Measurements from ENCODE around the gene CNGA2. TPM values are rescaled to one million over a fixed set of nuclear protein-coding genes. Genes with fewer than 3 reads are reported as not detected.

The CNGA2 gene
- not detected for polyA plus RNA-seq (2013)

- CTCF ChIA-PET, result interaction anchor here (1.5 kb wide), 1 partner anchor 16 kb away, joined by 4 read pairs; no protein-coding TSS in a partner anchor
Observed at GRCh38 chrX:151734446-151734845, at the start of gene CNGA2. CNGA2 (plus strand) TSS chrX:151734746; CDS start chrX:151738484, 3,738 bp downstream.

GRCh38 chrX:151687635-151688034 lies 46.9 kb upstream of the CNGA2 start:
- CTCF ChIA-PET, result interaction anchor here (0.5 to 1.1 kb wide), 2 partner anchors 9 to 711 kb away, joined by 3 read pairs; no protein-coding TSS in a partner anchor
- H3K4me1 ChIP-seq (ENCODE audit: control extremely low read depth in 1 of 4, control insufficient read depth in 4 of 4, insufficient read depth in 4 of 4, low read length in 3 of 4), result no peaks in the 10 kb centered on the region
- H3K27ac ChIP-seq (ENCODE audit: insufficient read depth in 1 of 2, low read depth in 1 of 2, low read length in 2 of 2, poor library complexity in 1 of 2, severe bottlenecking in 2 of 2), result no peak overlapping the region
- no peak for DNase-seq
- no peaks in the 10 kb centered on the region for H3K9me3 ChIP-seq (ENCODE audit: control extremely low read depth in 1 of 5, control insufficient read depth in 4 of 5, insufficient read depth in 2 of 5, low read depth in 1 of 5, low read length in 4 of 5)
- no peaks in the 10 kb centered on the region for H3K36me3 ChIP-seq (ENCODE audit: control insufficient read depth in 4 of 4, insufficient read depth in 4 of 4, low read length in 3 of 4)
- no peak overlapping the region for H3K4me3 ChIP-seq (ENCODE audit: control insufficient read depth in 1 of 7, extremely low read depth in 1 of 7, insufficient read depth in 4 of 7, low read depth in 2 of 7, low read length in 6 of 7)
- POLR2A ChIA-PET, result no interaction called here
- peaks cover 0 to 12% (median 3%) of the 10 kb centered on the region in 5 experiments for H3K27me3 ChIP-seq (replicated peaks in 2 of 5; ENCODE audit: control insufficient read depth in 4 of 5, insufficient read depth in 5 of 5, low read length in 4 of 5)

More at GRCh38 chrX:151734446-151734845, at the start of gene CNGA2:
- POLR2A ChIA-PET, result no interaction called here
- H3K9me3 ChIP-seq (ENCODE audit: control extremely low read depth in 1 of 5, control insufficient read depth in 4 of 5, insufficient read depth in 2 of 5, low read depth in 1 of 5, low read length in 4 of 5), result no peaks in the 10 kb centered on the region
- H3K36me3 ChIP-seq (ENCODE audit: control insufficient read depth in 4 of 4, insufficient read depth in 4 of 4, low read length in 3 of 4), result no peaks in the 10 kb centered on the region
- no peak within 1 kb of the TSS for H3K4me3 ChIP-seq (ENCODE audit: control insufficient read depth in 1 of 7, extremely low read depth in 1 of 7, insufficient read depth in 4 of 7, low read depth in 2 of 7, low read length in 6 of 7)
- no peaks in the 10 kb centered on the region for H3K4me1 ChIP-seq (ENCODE audit: control extremely low read depth in 1 of 4, control insufficient read depth in 4 of 4, insufficient read depth in 4 of 4, low read length in 3 of 4)
- H3K27me3 ChIP-seq (replicated peaks in 2 of 5; ENCODE audit: control insufficient read depth in 4 of 5, insufficient read depth in 5 of 5, low read length in 4 of 5), result peaks cover 0 to 30% (median 0%) of the 10 kb centered on the region in 5 experiments
- DNase-seq, result no peak
- H3K27ac ChIP-seq (ENCODE audit: insufficient read depth in 1 of 2, low read depth in 1 of 2, low read length in 2 of 2, poor library complexity in 1 of 2, severe bottlenecking in 2 of 2), result no peak within 1 kb of the TSS
- 71% methylated on average over 4 of the region's 4 CpGs for WGBS (ENCODE audit: insufficient coverage)

- no peaks in the 10 kb centered on the region for H3K4me1 ChIP-seq (ENCODE audit: control extremely low read depth in 1 of 4, control insufficient read depth in 4 of 4, insufficient read depth in 4 of 4, low read length in 3 of 4)
- no peak for DNase-seq
- no peaks in the 10 kb centered on the region for H3K9me3 ChIP-seq (ENCODE audit: control extremely low read depth in 1 of 5, control insufficient read depth in 4 of 5, insufficient read depth in 2 of 5, low read depth in 1 of 5, low read length in 4 of 5)
- no peak overlapping the region for H3K27ac ChIP-seq (ENCODE audit: insufficient read depth in 1 of 2, low read depth in 1 of 2, low read length in 2 of 2, poor library complexity in 1 of 2, severe bottlenecking in 2 of 2)
- H3K4me3 ChIP-seq (ENCODE audit: control insufficient read depth in 1 of 7, extremely low read depth in 1 of 7, insufficient read depth in 4 of 7, low read depth in 2 of 7, low read length in 6 of 7), result no peak overlapping the region
- CTCF ChIA-PET, result no interaction called here
- peaks cover 0 to 23% (median 3%) of the 10 kb centered on the region in 5 experiments for H3K27me3 ChIP-seq (replicated peaks in 2 of 5; ENCODE audit: control insufficient read depth in 4 of 5, insufficient read depth in 5 of 5, low read length in 4 of 5)
- POLR2A ChIA-PET, result no interaction called here
- H3K36me3 ChIP-seq (ENCODE audit: control insufficient read depth in 4 of 4, insufficient read depth in 4 of 4, low read length in 3 of 4), result no peaks in the 10 kb centered on the region
Observed at GRCh38 chrX:151688695-151689094, 45.9 kb upstream of the CNGA2 start.

GRCh38 chrX:151692825-151693224 lies 41.7 kb upstream of the CNGA2 start:
- CTCF ChIA-PET, result no interaction called here
- POLR2A ChIA-PET, result no interaction called here

GRCh38 chrX:151694121-151694520 lies 40.4 kb upstream of the CNGA2 start:
- Histone ChIP-seq H3K4me3 (ENCODE audit: control insufficient read depth in 1 of 7, extremely low read depth in 1 of 7, insufficient read depth in 4 of 7, low read depth in 2 of 7, low read length in 6 of 7) (no peak overlapping the region), H3K9me3 (ENCODE audit: control extremely low read depth in 1 of 5, control insufficient read depth in 4 of 5, insufficient read depth in 2 of 5, low read depth in 1 of 5, low read length in 4 of 5) (peaks cover 0 to 6% (median 0%) of the 10 kb centered on the region in 5 experiments), H3K4me1 (ENCODE audit: control extremely low read depth in 1 of 4, control insufficient read depth in 4 of 4, insufficient read depth in 4 of 4, low read length in 3 of 4) (peaks cover 0 to 6% (median 0%) of the 10 kb centered on the region in 4 experiments), H3K36me3 (ENCODE audit: control insufficient read depth in 4 of 4, insufficient read depth in 4 of 4, low read length in 3 of 4) (no peaks in the 10 kb centered on the region), H3K27me3 (replicated peaks in 2 of 5; ENCODE audit: control insufficient read depth in 4 of 5, insufficient read depth in 5 of 5, low read length in 4 of 5) (peaks cover 2 to 55% (median 11%) of the 10 kb centered on the region in 5 experiments), H3K27ac (ENCODE audit: insufficient read depth in 1 of 2, low read depth in 1 of 2, low read length in 2 of 2, poor library complexity in 1 of 2, severe bottlenecking in 2 of 2) (no peak overlapping the region)
- ChIA-PET POLR2A (no interaction called here), CTCF (no interaction called here)
- no peak for DNase-seq
- 70% methylated on average over 12 of the region's 12 CpGs for WGBS (ENCODE audit: insufficient coverage)

More at GRCh38 chrX:151692825-151693224, 41.7 kb upstream of the CNGA2 start:
- no peak overlapping the region for H3K4me3 ChIP-seq (ENCODE audit: control insufficient read depth in 1 of 7, extremely low read depth in 1 of 7, insufficient read depth in 4 of 7, low read depth in 2 of 7, low read length in 6 of 7)
- H3K36me3 ChIP-seq (ENCODE audit: control insufficient read depth in 4 of 4, insufficient read depth in 4 of 4, low read length in 3 of 4), result no peaks in the 10 kb centered on the region
- WGBS (ENCODE audit: insufficient coverage), result 88% methylated on average over 6 of the region's 6 CpGs
- no peak for DNase-seq
- H3K9me3 ChIP-seq (ENCODE audit: control extremely low read depth in 1 of 5, control insufficient read depth in 4 of 5, insufficient read depth in 2 of 5, low read depth in 1 of 5, low read length in 4 of 5), result peaks cover 0 to 4% (median 0%) of the 10 kb centered on the region in 5 experiments
- peaks cover 2 to 53% (median 8%) of the 10 kb centered on the region in 5 experiments for H3K27me3 ChIP-seq (replicated peaks in 2 of 5; ENCODE audit: control insufficient read depth in 4 of 5, insufficient read depth in 5 of 5, low read length in 4 of 5)
- no peak overlapping the region for H3K27ac ChIP-seq (ENCODE audit: insufficient read depth in 1 of 2, low read depth in 1 of 2, low read length in 2 of 2, poor library complexity in 1 of 2, severe bottlenecking in 2 of 2)
- H3K4me1 ChIP-seq (ENCODE audit: control extremely low read depth in 1 of 4, control insufficient read depth in 4 of 4, insufficient read depth in 4 of 4, low read length in 3 of 4), result peaks cover 0 to 6% (median 0%) of the 10 kb centered on the region in 4 experiments

- peaks cover 0 to 6% (median 0%) of the 10 kb centered on the region in 5 experiments for H3K9me3 ChIP-seq (ENCODE audit: control extremely low read depth in 1 of 5, control insufficient read depth in 4 of 5, insufficient read depth in 2 of 5, low read depth in 1 of 5, low read length in 4 of 5)
- POLR2A ChIA-PET, result no interaction called here
- H3K36me3 ChIP-seq (ENCODE audit: control insufficient read depth in 4 of 4, insufficient read depth in 4 of 4, low read length in 3 of 4), result no peaks in the 10 kb centered on the region
- no peak for DNase-seq
- H3K27ac ChIP-seq (ENCODE audit: insufficient read depth in 1 of 2, low read depth in 1 of 2, low read length in 2 of 2, poor library complexity in 1 of 2, severe bottlenecking in 2 of 2), result no peak within 1 kb of the TSS
- H3K27me3 ChIP-seq (replicated peaks in 2 of 5; ENCODE audit: control insufficient read depth in 4 of 5, insufficient read depth in 5 of 5, low read length in 4 of 5), result peaks cover 2 to 55% (median 11%) of the 10 kb centered on the region in 5 experiments
- no peak within 1 kb of the TSS for H3K4me3 ChIP-seq (ENCODE audit: control insufficient read depth in 1 of 7, extremely low read depth in 1 of 7, insufficient read depth in 4 of 7, low read depth in 2 of 7, low read length in 6 of 7)
- H3K4me1 ChIP-seq (ENCODE audit: control extremely low read depth in 1 of 4, control insufficient read depth in 4 of 4, insufficient read depth in 4 of 4, low read length in 3 of 4), result peaks cover 0 to 6% (median 0%) of the 10 kb centered on the region in 4 experiments
- CTCF ChIA-PET, result no interaction called here
- 40% methylated on average over 45 of the region's 100 CpGs for WGBS (ENCODE audit: insufficient coverage)
Observed at GRCh38 chrX:151694661-151695582, 39.6 kb upstream of the CNGA2 start, which contains the start of gene PRRG3. PRRG3 (plus strand) TSS chrX:151695458; CDS start chrX:151698815, 3,357 bp downstream.
